Activated naive CD4-positive, alpha-beta T cell treated with anti-CD3 and anti-CD28 coated beads for 36 hours (primary cell): Measurements from ENCODE around the gene D2HGDH. TPM values are rescaled to one million over a fixed set of nuclear protein-coding genes. Genes with fewer than 3 reads are reported as not detected.
"Not testable (repeated sequence)": the region's sequence is repeated elsewhere in the genome, so short reads cannot be mapped to it uniquely, and the experiment has no call there.

Experiments
- CTCF ChIA-PET: fragments of 350-600 bp; sonication (Branson Sonifier 250); formaldehyde crosslinking; loops from one replicate; lab custom pipeline; 2021; ENCODE audit warnings: antibody characterized with exemption; lab: Charles Lee
- DNase-seq: peaks from one replicate; pipeline ENCODE4 v3.0.0-alpha.2; 2020
- H3K27ac Mint-ChIP-seq: one replicate; pipeline ENCODE4 v1.8.0; 2021; ENCODE audit warnings: mild to moderate bottlenecking, mixed read lengths
- H3K27me3 Mint-ChIP-seq: one replicate; pipeline ENCODE4 v1.8.0; 2021; ENCODE audit warnings: low read depth, mixed read lengths
- H3K36me3 Mint-ChIP-seq: one replicate; pipeline ENCODE4 v1.8.0; 2021; ENCODE audit warnings: low read depth, mixed read lengths
- H3K4me1 Mint-ChIP-seq: one replicate; pipeline ENCODE4 v1.8.0; 2021; ENCODE audit warnings: low read depth, mixed read lengths
- H3K4me3 Mint-ChIP-seq: one replicate; pipeline ENCODE4 v1.8.0; 2021; ENCODE audit warnings: mild to moderate bottlenecking, moderate library complexity, mixed read lengths
- H3K9me3 Mint-ChIP-seq: one replicate; pipeline ENCODE4 v1.8.0; 2021; ENCODE audit warnings: mixed read lengths
- intact Hi-C: fragments of 100-400 bp; cut with micrococcal nuclease; formaldehyde crosslinking; loops from one replicate; pipeline ENCODE4 v1.15.1; 2023
- total RNA-seq, 2 experiments: library from RNA; stranded (reverse); gene quantifications; one replicate each; pipeline ENCODE4 v1.2.3, GENCODE V29; 2021

D2HGDH gene
- total RNA-seq, 2 experiments from 2014 or later = 19.4 to 23.1 TPM

- no peak for DNase-seq
- peaks cover 6% of the 10 kb centered on the region for H3K27me3 Mint-ChIP-seq
- H3K4me1 Mint-ChIP-seq = peaks cover 12% of the 10 kb centered on the region
- CTCF ChIA-PET = no interaction called here
- peaks cover 10% of the 10 kb centered on the region for H3K36me3 Mint-ChIP-seq
- H3K9me3 Mint-ChIP-seq = peaks cover 21% of the 10 kb centered on the region
- H3K4me3 Mint-ChIP-seq = no peak overlapping the region
- intact Hi-C loops = no loop called here
- no peak overlapping the region for H3K27ac Mint-ChIP-seq
Observed at GRCh38 chr2:241793385-241793784, 59.0 kb downstream of the D2HGDH start.

DNA sequence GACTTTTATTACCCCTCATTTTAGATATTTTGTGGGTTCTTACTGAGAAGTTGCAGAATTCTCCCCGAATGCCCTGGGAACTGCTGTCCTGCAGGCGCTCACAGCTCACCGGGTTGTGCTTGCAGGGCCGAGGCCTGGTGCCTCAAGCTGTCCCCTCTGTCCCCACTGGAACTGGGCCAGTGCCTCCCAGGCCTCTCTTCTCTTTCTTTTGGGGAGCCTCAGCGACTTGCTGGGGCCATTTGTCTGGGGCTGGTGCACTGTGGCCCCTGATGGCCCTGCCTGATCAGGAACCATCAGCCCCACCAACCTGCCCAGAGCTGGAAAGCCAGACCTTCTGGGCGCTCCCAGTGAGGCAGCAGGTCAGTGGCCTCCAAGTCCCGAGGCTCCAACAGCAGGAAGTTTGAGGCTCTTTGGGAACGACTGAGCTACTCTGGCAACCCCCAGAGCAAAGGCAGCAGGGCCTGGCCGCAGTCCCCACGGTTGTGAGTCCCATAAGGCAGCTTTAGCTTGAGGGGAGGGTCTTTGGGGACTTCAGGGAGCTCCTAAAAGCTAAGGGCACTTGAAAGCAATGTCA is 59.9 kb downstream of the D2HGDH start:
- H3K36me3 Mint-ChIP-seq = peaks cover 7% of the 10 kb centered on the region
- peaks cover 6% of the 10 kb centered on the region for H3K27me3 Mint-ChIP-seq
- peaks cover 2% of the 10 kb centered on the region for H3K4me1 Mint-ChIP-seq
- H3K9me3 Mint-ChIP-seq = peaks cover 13% of the 10 kb centered on the region
- DNase-seq = no peak
- H3K27ac Mint-ChIP-seq = no peak overlapping the region
- CTCF ChIA-PET = interaction anchor here (0.6 to 1.3 kb wide), 2 partner anchors 9 to 84 kb away, joined by 4 to 6 read pairs; no protein-coding TSS in a partner anchor
- no peak overlapping the region for H3K4me3 Mint-ChIP-seq
- intact Hi-C loops = no loop called here

DNA sequence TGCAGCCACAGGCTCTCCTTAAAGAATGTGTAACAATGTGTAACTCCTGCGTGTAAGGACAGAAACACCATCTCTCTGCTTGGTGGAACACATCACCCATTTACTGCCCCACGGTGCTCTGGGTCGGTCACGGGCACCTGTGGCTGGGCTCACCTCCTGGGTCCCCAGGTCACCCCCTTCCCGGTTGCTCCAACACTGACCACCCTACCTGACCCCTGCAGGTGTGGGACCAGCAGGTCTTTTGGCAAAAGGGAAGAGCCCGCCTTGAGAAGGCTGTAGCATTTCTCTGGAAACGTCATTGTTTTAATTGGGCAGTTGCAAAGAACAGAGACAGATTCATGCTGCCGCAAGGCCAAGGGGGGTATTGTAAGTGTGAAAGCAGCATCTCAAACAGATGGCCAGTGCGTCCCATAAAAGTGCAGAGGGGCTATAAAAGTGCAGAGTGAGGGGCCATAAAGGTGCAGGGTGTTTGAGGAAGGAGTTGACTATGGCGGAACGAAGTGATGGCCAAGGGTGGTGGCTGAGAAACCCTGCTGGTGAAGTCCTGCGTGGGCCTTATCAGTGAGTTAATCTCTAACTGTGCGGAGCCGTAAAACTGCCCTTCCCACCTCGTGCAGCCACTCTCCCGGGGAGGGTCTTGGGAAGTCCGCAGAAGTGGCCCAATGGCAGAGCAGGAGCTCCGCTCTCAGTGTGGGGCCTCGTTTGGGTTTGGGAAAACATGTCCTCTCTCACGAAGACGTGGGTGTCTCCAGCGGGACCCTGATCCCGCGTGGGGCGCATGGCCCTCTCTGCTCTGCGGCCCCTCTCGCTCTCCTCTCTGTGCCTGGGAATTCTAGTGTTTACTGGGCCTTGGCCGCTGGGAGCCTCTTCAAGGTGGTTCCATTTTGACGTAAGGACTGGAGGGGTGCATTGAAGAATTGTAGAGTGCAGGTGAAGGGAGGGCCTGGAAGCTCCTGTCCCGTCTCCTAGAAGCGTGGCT is 60.9 kb downstream of the D2HGDH start:
- DNase-seq = no peak
- H3K27ac Mint-ChIP-seq = no peak overlapping the region
- peaks cover 9% of the 10 kb centered on the region for H3K9me3 Mint-ChIP-seq
- peaks cover 6% of the 10 kb centered on the region for H3K27me3 Mint-ChIP-seq
- CTCF ChIA-PET = interaction anchor here (0.6 to 1.3 kb wide), 2 partner anchors 10 to 83 kb away, joined by 4 to 6 read pairs; no protein-coding TSS in a partner anchor
- peaks cover 7% of the 10 kb centered on the region for H3K36me3 Mint-ChIP-seq
- no peak overlapping the region for H3K4me3 Mint-ChIP-seq
- intact Hi-C loops = no loop called here
- H3K4me1 Mint-ChIP-seq = no peaks in the 10 kb centered on the region

- H3K4me1 Mint-ChIP-seq = no peaks in the 10 kb centered on the region
- CTCF ChIA-PET = no interaction called here
- no peaks in the 10 kb centered on the region for H3K9me3 Mint-ChIP-seq
- DNase-seq = no peak
- no peaks in the 10 kb centered on the region for H3K36me3 Mint-ChIP-seq
- H3K27me3 Mint-ChIP-seq = no peaks in the 10 kb centered on the region
- no peak overlapping the region for H3K4me3 Mint-ChIP-seq
- no peak overlapping the region for H3K27ac Mint-ChIP-seq
- intact Hi-C loops = no loop called here
Observed at GRCh38 chr2:241796209-241796608, 61.8 kb downstream of the D2HGDH start.

GRCh38 chr2:241796610-241797138 is 62.2 kb downstream of the D2HGDH start:
- Mint-ChIP-seq H3K4me3 (no peak overlapping the region), H3K9me3 (no peaks in the 10 kb centered on the region), H3K27me3 (no peaks in the 10 kb centered on the region), H3K27ac (no peak overlapping the region), H3K4me1 (no peaks in the 10 kb centered on the region), H3K36me3 (no peaks in the 10 kb centered on the region)
- no peak for DNase-seq
- intact Hi-C loops = no loop called here
- CTCF ChIA-PET = no interaction called here

- Mint-ChIP-seq H3K9me3 (no peaks in the 10 kb centered on the region), H3K36me3 (no peaks in the 10 kb centered on the region), H3K27ac (no peak overlapping the region), H3K27me3 (no peaks in the 10 kb centered on the region), H3K4me1 (no peaks in the 10 kb centered on the region), H3K4me3 (no peak overlapping the region)
- intact Hi-C loops = no loop called here
- CTCF ChIA-PET = no interaction called here
- DNase-seq = no peak
Observed at GRCh38 chr2:241797441-241798080, 63.1 kb downstream of the D2HGDH start.

- Mint-ChIP-seq H3K9me3 (no peaks in the 10 kb centered on the region), H3K4me3 (no peak overlapping the region), H3K36me3 (no peaks in the 10 kb centered on the region), H3K4me1 (no peaks in the 10 kb centered on the region), H3K27ac (no peak overlapping the region), H3K27me3 (no peaks in the 10 kb centered on the region)
- CTCF ChIA-PET = no interaction called here
- intact Hi-C loops = no loop called here
- no peak for DNase-seq
Observed at GRCh38 chr2:241798081-241798630, 63.7 kb downstream of the D2HGDH start.

GRCh38 chr2:241798631-241799521 is 64.4 kb downstream of the D2HGDH start:
- H3K4me1 Mint-ChIP-seq = peaks cover 2% of the 10 kb centered on the region
- intact Hi-C loops = no loop called here
- no peaks in the 10 kb centered on the region for H3K36me3 Mint-ChIP-seq
- H3K27ac Mint-ChIP-seq = no peak overlapping the region
- H3K9me3 Mint-ChIP-seq = no peaks in the 10 kb centered on the region
- H3K27me3 Mint-ChIP-seq = peaks cover 3% of the 10 kb centered on the region
- no peak overlapping the region for H3K4me3 Mint-ChIP-seq
- DNase-seq = no peak
- CTCF ChIA-PET = no interaction called here

GRCh38 chr2:241799522-241800197 is 65.2 kb downstream of the D2HGDH start:
- CTCF ChIA-PET = no interaction called here
- Mint-ChIP-seq H3K4me1 (peaks cover 8% of the 10 kb centered on the region), H3K4me3 (no peak overlapping the region), H3K27ac (no peak overlapping the region), H3K36me3 (no peaks in the 10 kb centered on the region), H3K27me3 (peaks cover 5% of the 10 kb centered on the region), H3K9me3 (no peaks in the 10 kb centered on the region)
- intact Hi-C loops = loop anchor here (5.0 kb wide), 2 partner anchors 43 to 58 kb away; partner anchors contain the start of gene PDCD1
- DNase-seq = no peak

DNA sequence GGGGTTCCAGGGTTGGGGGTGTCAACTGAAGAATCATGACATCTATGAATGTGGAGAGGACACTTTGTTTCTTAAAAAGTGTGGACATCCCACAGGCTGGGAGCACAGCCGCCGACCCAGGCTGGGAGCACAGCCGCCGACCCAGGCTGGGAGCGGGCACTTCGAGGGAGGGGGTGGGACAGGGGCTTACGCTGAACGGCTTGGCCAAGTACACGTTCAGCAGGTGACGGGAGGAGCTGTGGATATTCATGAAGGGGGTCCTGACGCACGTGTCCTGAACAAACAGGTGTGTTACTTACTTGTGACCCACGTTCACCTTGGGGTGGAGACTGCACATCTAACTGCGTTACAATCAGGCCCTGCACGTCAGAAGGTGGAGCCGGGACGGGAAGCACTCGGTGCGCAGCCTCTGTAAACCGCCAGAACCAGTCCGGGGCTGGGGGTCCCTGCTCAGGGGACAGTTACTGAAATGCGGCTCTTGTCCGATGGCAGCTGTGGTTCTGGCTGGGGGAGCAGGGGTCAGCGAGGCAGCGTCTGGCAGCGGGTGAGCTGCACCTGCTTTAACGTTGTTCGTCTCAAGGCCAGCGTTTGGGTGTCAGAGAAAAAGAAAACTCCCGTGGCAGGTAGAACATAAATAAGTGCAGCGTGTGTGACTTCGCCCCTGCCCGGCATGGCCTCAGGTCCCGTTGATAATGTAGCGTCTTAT is 65.9 kb downstream of the D2HGDH start:
- not testable (repeated sequence) for H3K9me3 Mint-ChIP-seq, DNase-seq, H3K36me3 Mint-ChIP-seq, H3K4me3 Mint-ChIP-seq, H3K27me3 Mint-ChIP-seq, H3K27ac Mint-ChIP-seq
- peaks cover 12% of the 10 kb centered on the region for H3K4me1 Mint-ChIP-seq
- intact Hi-C loops = loop anchor here (5.0 kb wide), 2 partner anchors 42 to 57 kb away; partner anchors contain the start of gene PDCD1
- CTCF ChIA-PET = interaction anchor here (0.8 kb wide), 1 partner anchor 8 kb away, joined by 3 read pairs; no protein-coding TSS in a partner anchor
